Stimulated activated CD8-positive, alpha-beta memory T cell treated with anti-CD3 and anti-CD28 coated beads, Interleukin-15, amount 100 ng/mL, for 48 hours (primary cell): ENCODE data around the gene NDEL1.
"Not testable (repeated sequence)": the region's sequence is repeated elsewhere in the genome, so short reads cannot be mapped to it uniquely, and the experiment has no call there.

Experiments used
- DNase-seq, 2 donors: peaks; one replicate each; pipeline ENCODE4 v3.0.0-alpha.2; 2020; ENCODE audit warnings: low read depth in 2 of 2

The NDEL1 gene

DNA sequence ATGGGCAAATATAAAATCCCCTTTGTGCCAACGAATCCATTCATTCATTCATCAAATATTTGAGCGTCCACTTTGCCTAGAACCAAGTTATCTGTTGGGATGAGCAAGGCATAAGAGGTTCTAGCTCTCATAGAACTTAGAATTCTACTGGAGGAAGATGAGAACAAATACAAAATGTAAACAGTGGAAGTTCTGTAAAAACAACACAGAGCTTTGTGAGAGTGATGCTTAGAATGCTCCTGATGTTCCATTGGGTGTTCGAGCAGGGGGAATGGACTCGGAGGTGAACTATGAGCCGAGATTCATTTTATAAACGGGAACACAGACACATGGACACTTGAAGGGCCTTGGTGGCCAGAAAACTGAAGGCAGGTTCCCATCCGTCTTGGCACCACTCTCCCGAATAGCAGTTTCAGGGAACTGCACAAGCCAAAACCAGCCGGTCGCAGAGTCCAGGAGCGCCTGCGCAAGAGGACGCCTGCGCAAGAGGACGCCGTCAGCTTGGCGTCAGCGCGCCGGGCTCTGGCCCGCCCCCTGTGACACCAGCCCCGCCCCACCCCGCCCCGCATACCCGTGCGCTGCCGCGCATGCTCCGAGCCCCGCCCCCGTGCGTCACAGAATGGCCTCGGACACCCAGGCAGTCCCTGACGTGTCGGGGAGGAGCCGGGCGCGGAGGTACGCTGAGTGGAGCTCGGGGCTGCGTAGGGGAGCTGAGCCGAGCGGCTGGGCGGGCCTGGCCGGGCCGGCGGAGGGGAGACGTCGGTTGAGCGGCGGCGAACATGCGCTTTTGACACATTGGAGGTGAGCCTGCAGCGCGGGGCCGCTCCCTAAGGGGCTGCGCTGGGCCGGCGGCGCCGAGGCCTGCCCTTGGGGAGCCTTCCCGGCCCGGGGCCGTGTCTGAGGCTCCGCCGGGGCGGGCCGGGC, at the start of gene NDEL1:
Gene NDEL1, plus strand, starts transcription at position 640 of the 924 bp plus-strand sequence. CDS start 8,388 bp downstream, outside the sequence.
- peak; percentile 99 for DNase-seq

GRCh38 chr17:8386841-8387240, 48.8 kb upstream of the NDEL1 start:
- no peak for DNase-seq

DNA sequence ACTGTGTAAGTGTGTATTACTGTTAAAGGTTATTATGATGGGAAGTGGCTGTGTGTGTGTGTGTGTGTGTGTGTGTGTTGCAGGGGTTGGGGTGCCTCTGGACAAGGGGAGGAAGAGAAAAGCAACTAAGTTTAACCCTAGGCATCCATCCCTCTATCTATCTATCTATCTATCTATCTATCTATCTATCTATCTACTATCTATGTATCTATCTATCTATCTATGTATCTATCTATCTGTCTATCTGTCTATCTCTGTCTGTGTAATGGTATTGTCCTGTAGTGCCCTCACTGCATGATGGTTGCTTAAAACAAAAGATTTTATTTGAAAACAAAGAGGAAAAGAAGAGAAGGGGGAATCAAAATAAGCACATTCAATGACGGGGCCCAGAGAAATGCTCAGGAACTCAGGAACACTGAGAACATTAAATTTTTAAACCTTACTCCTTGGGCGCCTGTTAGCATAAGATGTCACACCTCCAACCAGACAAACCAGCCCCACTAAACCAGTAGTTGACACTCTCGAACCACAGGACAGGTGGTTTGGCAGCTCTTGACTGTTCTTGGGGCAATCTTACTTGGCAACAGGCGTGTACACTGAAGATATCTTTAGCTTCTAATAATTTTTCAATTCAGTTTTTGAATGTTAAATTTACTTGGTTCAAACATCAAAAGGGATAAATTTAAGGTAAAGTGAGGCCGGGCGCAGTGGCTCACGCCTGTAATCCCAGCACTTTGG, 47.6 kb upstream of the NDEL1 start:
- no peak for DNase-seq

DNA sequence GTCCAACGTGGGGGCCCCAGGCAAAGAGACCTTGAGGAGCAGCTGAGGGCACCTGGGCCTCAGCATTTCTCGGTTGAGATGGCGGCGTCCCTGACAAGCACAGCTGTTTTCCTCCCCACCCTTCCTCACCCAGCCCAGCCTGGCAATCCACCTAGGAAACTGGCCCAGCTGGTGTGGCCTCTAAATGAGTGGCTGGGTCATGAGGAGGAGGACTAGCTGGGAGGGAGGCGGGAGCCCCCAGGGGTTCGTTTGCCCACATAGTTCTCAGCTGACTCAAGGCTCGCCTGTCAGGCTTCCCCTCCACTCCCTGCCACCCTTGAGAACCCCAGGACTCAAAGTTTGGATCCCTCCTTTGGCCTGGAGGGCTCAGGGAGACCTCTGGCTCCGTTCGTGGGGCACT, 44.0 kb upstream of the NDEL1 start:
- no peak for DNase-seq

GRCh38 chr17:8392274-8392673, 43.4 kb upstream of the NDEL1 start:
- DNase-seq, result no peak

DNA sequence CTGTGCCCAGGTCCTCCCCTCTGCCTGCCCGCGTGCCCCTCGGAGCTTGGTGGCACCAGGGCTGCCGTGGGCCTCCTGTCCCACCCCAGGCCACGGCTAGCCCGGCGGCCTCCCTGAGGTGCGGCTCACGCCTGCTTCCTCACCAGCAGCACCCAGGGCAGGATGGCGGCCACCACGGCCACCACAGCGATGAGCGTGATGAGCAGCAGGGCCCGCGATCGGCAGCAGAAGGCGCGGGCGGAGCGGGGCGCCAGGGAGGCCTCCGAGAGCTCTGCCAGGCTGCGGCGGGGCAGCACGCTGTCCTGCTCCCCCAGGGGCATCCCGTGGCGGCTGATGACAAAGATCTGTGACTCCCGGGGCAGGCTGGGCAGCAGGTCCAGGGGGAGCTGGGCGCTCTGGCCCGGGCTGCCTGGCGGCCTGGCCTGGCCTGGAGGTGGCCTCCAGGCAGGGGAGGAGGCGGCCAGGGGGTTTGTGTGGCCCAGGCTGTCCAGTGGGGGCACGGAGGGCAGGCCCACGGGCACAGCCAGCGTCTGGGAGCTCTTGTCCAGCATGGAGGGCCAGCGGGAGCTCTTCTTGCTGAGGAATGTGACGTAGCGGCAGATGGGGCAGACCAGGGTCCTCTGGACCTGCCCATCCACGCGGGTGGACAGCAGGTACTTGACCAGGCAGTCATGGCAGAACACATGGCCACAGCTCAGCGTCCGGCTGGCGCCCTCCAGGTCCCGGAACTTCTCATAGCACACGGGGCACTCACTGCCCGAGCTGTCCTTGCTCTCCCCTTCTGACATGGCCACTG, 42.8 kb upstream of the NDEL1 start:
- no peak for DNase-seq

DNA sequence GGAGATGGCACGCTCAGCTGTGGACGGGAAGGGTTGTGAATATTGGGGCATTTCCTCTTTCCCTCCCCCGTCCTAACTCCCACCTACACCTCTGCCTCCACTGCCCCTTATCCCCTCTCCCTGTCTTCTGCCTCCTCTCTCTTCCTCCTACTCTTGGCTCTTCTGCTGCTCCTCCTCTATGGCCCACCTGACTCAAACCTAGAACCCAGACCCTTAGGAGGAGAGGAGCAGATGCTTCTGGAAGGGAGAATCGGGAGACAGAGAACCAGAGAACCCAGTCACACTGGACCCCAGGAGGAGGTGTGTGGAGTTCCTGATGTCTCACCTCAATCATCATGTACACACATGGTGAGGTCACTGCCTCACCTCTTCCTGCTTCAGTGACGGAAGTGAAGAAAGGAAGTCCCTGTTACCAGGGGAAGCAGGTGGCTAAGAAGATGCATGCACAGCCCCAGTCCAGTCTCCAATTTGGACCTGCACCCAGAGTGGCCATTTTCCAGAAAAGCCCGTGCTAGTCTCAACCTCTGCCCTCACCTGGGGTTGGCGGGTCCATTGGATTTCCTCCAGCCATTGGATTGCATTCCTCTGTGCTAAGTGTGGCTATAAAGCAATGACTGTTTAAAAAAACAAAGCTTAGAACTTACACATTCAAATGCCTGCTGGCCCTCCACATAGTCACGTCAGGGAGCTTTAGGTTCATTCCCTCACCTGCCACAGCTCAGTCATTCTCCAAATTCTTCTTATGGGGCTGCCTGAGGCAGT, 42.0 kb upstream of the NDEL1 start:
- no peak for DNase-seq

- not testable (repeated sequence) for DNase-seq
These were observed 41.2 kb upstream of the NDEL1 start for GRCh38 chr17:8394497-8394896.

DNA sequence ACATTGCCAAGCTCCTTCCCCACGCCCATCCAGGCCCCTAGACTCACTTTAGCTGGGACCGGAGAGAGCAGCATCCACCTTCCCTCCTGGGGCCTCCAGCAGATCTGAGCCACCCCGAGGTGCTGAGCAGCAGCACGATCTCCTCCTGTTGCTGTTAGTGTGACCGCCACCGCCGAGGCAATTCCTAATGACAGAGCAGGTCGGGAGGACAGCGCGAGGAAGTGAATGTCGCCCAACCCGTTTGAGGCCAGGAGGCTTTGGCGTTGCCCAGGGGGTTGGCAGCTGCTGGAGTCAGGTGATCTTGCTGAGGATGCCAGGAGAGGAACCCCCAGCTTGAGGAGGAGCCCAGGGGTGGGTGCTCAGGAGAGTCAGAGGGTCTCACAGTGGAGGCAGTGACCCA, 38.0 kb upstream of the NDEL1 start, which contains the start of gene RNF222:
Gene RNF222, minus strand, starts transcription at position 192 of the 400 bp plus-strand sequence. CDS start 4,366 bp downstream, outside the sequence.
- DNase-seq, result no peak

- DNase-seq, result no peak
These were observed 36.7 kb upstream of the NDEL1 start for GRCh38 chr17:8398980-8399379.

DNA sequence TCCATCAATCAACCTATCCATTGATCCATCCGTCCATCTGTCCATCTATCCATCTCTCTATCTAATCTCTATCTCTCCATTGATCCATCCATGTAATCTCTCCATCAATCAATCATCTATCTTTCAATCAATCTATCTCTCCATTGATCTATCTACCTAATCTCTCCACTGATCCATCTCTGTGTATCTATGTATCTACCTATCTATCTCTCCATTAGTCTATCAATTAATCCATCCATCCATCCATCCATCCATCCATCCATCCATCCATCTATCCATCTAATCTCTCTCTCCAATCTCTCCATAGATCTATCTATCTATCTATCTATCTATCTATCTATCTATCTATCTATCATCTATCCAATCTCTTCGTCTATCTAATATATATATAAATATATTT, 34.6 kb upstream of the NDEL1 start:
- DNase-seq, result no peak

GRCh38 chr17:8402921-8403536, 32.7 kb upstream of the NDEL1 start:
- no peak for DNase-seq

DNA sequence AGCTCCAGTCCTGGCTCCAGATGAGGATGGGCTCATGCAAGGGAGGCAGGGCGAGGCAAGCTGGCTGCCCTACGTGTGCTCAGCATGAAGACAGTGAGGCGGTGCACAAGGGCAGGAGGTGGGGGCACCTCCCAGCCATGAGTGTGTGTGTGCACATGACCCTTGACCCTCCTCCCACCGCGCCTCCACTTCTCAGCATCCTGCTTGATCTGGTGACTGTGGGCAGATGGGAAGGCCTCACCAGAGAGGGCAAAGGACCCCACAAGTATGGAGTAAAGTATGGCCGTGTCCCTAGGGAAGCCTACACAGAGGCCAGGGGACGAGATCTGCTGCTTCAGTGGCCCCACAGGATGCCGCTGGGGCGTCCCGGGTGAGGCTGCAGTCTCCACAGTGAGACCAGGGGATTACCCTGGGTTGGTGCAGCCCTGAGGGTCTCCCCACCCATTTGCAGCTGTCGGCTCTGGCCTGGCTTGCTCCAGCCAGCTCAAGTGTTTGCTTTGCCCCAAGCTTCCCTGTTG, 30.1 kb upstream of the NDEL1 start:
- DNase-seq, result no peak

DNA sequence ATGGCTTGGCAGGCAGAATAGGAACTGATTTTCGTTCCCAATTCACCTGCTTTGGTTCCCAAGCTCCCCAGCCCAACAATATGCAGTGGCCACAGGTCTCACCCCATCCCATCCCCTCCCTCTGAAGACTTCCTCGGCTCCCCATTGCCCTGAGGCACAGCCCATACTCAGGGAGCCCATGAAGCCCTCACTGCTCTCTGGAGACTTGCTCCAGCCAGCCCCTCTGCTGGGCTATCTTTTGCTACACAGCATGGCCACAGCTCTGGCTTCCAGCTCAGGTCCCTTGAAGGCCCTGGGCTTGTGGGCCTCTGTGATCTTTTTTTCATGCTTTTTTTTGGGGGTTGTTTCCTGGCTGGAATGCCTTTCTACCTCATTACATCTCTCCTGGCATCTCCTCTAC, 29.5 kb upstream of the NDEL1 start:
- no peak for DNase-seq

DNA sequence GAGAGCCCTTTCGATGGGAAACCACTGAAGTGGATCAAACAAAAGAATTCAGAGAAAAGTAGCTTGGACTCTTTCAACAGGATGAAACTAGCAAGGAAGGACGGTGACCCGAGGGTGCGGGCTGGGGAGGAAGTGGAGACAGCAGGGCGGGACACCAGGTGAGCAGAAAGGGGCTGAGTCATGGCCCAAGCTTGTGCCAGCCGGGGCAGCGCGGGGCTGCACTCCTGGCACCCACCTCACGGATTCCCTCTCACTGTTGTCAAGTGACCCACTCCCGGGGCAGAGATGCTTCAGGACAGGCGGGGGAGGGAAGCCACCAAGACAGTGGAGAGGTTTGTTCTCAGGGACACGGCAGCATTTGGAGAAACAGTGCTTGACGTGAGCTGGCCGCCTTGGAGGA, 27.3 kb upstream of the NDEL1 start:
- no peak for DNase-seq

- peak; percentile 41 to 42 for DNase-seq
These were observed 25.5 kb upstream of the NDEL1 start for GRCh38 chr17:8409966-8410882.

DNA sequence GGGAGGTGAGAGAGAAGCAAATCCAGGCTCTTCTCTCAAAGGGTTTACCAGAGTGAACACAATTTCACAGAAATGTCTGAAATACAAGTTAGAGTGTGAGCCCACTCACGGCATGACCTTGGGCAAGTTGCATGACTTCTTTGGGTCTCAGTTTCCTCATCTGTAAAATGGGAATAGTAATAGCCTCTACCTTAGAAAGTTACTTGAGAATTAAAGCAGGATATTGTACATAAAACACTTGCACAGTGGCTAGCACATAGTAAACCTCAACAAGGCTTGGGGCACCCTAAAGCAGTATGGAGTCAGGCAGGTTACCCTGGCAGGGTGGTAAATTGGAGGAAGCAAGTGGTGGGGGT, 24.8 kb upstream of the NDEL1 start:
- DNase-seq, result no peak

DNA sequence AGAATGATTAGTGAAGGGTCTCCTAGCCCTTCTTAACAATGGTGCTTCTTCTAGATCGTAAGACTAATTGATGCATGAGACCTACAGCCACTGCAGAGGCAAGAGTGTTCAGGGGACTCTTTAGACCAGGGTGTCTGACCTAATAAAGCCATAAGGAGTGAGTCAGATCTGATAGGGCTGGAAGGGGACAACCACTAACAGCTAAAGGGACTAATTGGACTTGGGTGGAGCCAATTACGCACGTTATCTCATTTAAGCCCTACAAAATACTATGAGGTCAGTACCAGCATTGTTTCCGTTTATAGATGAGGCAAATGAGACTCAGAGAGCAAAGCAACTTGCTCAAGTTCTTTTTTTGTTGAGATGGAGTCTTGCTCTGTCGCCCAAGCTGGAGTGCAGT, 23.6 kb upstream of the NDEL1 start:
- no peak for DNase-seq

DNA sequence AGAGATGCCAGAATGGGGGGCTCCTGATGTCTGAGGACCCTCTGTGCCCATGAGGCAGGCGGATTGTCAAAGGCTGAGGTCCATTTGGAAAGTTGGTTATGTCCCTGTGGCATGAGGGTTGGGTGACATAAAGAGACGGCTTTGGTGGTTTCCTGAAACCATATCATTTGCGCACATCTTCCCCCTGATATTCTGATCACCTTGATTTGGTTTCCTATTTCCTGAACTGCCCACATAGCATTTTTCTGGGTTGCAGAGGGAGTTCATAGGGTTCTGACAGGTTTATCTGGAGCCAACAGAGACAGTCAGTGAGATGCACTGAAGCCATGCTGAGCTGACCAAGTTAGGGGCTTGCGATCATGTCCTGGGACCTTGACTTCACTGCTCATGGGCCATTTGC, 22.4 kb upstream of the NDEL1 start:
- DNase-seq, result no peak

DNA sequence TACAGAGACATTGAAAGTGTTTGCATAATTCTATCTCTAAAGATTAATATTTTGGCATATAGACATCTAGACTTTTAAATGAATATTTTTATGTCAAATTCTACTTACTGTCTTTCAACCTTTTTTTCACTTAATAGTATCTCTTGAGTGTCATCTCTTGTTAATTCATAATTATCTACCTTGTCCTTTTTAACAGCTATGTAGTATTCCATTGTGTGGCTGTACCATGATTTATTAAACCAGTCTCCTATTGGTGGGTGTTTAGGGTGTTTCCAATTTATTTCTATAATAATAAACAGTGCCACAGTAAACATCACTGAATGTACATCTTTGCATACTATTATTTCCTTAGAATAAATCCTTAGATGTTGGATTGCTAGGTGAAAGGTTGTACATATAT, 21.7 kb upstream of the NDEL1 start:
- DNase-seq, result no peak
